ENCODE measurements around the gene DBN1.
"Not testable (repeated sequence)": the region's sequence is repeated elsewhere in the genome, so short reads cannot be mapped to it uniquely, and the experiment has no call there.

The DBN1 gene

GRCh38 chr5:177426566-177427210, 46.7 kb downstream of the DBN1 start, which contains the start of gene GRK6:
Gene GRK6, plus strand, starts transcription at chr5:177426676. Its CDS starts 170 bp downstream, at chr5:177426846.
- DNase-seq (ENCODE audit: low read depth, low spot score), result no peak
- TF ChIP-seq, protein P1, sequence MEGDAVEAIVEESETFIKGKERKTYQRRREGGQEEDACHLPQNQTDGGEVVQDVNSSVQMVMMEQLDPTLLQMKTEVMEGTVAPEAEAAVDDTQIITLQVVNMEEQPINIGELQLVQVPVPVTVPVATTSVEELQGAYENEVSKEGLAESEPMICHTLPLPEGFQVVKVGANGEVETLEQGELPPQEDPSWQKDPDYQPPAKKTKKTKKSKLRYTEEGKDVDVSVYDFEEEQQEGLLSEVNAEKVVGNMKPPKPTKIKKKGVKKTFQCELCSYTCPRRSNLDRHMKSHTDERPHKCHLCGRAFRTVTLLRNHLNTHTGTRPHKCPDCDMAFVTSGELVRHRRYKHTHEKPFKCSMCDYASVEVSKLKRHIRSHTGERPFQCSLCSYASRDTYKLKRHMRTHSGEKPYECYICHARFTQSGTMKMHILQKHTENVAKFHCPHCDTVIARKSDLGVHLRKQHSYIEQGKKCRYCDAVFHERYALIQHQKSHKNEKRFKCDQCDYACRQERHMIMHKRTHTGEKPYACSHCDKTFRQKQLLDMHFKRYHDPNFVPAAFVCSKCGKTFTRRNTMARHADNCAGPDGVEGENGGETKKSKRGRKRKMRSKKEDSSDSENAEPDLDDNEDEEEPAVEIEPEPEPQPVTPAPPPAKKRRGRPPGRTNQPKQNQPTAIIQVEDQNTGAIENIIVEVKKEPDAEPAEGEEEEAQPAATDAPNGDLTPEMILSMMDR (IDR thresholded peaks at IDR 0.05; ENCODE audit: low read depth, low read length), result no peak
- H3K4me3 ChIP-seq (ENCODE audit: low read depth, low read length), result peak within 1 kb of the TSS; percentile 73
- in situ Hi-C loops (cut with HindIII; ENCODE audit: low sequenced_read_pairs), result no loop called here

DNA sequence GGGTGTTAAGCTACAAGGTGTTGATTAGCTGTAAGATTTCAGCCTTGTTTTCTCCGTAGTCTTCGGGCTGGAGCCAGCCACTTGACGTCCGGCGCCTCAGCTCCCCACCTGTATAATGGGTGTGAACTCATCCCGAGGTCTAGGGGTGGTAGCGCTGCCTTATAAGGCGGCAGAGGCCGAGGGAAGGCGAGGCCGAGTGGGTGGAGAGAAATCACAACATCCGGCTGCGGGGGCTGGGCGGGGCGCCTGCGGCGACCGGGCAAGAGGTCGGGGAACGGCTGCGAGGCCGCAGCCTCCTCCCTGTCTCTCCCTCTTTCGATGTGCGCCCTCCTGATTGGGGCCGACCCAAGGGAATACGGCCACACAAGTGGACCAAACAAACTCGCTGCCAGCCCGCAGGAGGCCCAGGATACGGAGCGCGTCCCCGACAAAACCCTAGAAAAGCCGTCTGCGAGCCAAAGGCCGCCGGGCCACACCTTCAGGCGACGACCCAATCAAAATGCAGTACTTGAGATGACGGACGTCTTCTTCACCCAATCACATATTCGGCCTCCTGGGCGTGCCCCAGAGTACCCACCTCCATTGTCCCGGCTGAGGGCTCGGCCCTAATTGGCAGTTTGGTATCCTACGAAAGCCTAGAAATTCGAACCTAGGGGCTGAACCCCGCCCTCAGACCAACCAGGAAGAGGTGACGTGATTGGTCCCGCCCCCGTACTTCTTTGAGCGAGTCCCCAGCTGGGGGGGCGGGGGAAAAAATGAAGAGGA, 47.5 kb downstream of the DBN1 start:
- peak overlapping the region; percentile 57 for H3K4me3 ChIP-seq (ENCODE audit: low read depth, low read length)
- in situ Hi-C loops (cut with HindIII; ENCODE audit: low sequenced_read_pairs), result no loop called here
- TF ChIP-seq, protein P1 (IDR thresholded peaks at IDR 0.05; ENCODE audit: low read depth, low read length), result no peak
- DNase-seq (ENCODE audit: low read depth, low spot score), result peak; percentile 100

- no peak for DNase-seq (ENCODE audit: low read depth, low spot score)
- H3K4me3 ChIP-seq (ENCODE audit: low read depth, low read length), result peak overlapping the region; percentile 57
- in situ Hi-C loops (cut with HindIII; ENCODE audit: low sequenced_read_pairs), result no loop called here
- TF ChIP-seq, protein P1 (IDR thresholded peaks at IDR 0.05; ENCODE audit: low read depth, low read length), result no peak
These were observed 48.1 kb downstream of the DBN1 start for GRCh38 chr5:177425196-177425800.

GRCh38 chr5:177423671-177424070, 49.8 kb downstream of the DBN1 start:
- TF ChIP-seq, protein P1 (IDR thresholded peaks at IDR 0.05; ENCODE audit: low read depth, low read length), result no peak
- in situ Hi-C loops (cut with HindIII; ENCODE audit: low sequenced_read_pairs), result no loop called here
- DNase-seq (ENCODE audit: low read depth, low spot score), result no peak
- H3K4me3 ChIP-seq (ENCODE audit: low read depth, low read length), result no peak overlapping the region

GRCh38 chr5:177421062-177421798, 52.2 kb downstream of the DBN1 start:
- H3K4me3 ChIP-seq (ENCODE audit: low read depth, low read length), result no peak overlapping the region
- in situ Hi-C loops (cut with HindIII; ENCODE audit: low sequenced_read_pairs), result no loop called here
- TF ChIP-seq, protein P1 (IDR thresholded peaks at IDR 0.05; ENCODE audit: low read depth, low read length), result no peak
- DNase-seq (ENCODE audit: low read depth, low spot score), result no peak

DNA sequence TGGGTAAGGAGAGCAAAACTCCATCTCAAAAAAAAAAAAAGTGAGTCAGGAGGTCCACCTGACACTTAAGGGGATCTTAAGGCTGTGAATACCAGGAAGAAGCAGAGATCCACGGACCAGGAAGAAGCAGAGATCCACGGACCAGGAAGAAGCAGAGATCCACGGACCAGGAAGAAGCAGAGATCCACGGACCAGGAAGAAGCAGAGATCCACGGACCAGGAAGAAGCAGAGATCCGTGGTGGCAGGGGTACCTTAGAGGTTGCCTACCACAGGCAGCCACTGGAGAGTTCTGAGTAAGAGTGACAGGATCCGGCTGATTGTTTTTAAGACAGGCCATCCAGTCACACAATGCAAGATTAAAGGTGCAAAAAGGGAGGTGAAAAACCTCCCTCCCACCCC, 53.0 kb downstream of the DBN1 start:
- in situ Hi-C loops (cut with HindIII; ENCODE audit: low sequenced_read_pairs), result not testable (repeated sequence)

More for the DNA sequence above, 53.0 kb downstream of the DBN1 start:
- DNase-seq (ENCODE audit: low read depth, low spot score); H3K4me3 ChIP-seq (ENCODE audit: low read depth, low read length): not testable (repeated sequence)

Data from astrocyte of the spinal cord (primary cell).